ENCODE data around the gene B3GLCT.

B3GLCT gene

DNA sequence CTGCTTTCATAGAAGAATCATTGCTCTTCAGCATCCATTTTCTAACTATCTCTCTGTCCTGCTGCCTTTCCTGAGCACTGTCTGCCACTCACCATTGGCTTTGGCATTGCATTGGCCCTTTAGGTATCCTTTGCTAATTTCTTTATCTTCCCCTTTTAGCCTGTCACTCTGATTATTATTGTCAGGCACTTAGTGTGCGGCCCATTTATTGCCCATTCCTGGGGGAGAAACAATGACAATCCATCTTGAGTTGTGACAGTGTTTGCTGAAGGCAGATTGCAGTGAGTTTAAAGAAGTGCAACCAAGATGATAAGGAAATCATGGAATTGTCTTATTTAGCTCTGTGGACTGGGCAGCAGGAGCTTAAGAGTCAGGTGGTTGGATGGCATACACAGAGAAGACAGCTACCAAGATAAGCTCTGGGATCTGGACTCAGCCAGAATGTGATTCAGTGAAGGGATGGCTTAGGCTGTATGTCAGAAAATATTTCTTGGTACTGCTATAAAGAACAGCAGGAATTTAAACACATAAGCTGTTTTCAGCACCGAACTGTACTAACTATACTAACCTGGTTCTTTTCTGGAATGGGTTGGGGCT is 25.3 kb downstream of the B3GLCT start:
- DNase-seq, result no peak

DNA sequence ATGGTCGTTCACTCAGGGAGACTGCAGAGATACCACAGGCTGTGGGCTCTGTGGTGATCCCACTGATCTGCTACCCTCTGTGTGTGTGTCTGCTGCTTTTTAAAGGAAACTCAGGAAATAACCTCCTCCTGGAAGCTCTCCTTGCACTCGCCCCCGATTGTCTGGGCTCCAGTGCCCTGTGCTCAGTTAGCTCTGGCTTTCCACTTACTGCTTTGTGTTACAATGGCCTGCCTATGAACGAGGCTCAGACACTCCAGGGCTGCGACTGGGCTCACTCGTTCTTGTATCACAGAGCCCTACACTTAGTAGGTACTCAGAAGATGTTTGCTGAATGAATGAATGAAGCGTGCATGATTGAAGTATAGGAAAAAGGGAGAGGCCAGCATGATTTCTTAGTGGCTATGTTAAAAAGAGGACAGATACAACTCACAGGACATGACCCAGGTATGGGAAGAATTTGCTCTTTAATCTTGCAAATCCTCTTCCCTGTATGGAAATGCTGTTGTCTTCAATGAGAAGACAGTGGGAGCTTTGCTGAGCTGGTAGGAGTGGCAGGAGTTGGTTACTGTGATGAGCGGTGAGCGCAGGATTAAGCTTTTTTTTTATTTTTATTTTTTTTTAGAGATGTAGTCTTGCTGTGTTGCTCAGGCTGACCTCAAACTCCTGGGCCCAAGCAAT is 26.4 kb downstream of the B3GLCT start:
- DNase-seq, result no peak

DNA sequence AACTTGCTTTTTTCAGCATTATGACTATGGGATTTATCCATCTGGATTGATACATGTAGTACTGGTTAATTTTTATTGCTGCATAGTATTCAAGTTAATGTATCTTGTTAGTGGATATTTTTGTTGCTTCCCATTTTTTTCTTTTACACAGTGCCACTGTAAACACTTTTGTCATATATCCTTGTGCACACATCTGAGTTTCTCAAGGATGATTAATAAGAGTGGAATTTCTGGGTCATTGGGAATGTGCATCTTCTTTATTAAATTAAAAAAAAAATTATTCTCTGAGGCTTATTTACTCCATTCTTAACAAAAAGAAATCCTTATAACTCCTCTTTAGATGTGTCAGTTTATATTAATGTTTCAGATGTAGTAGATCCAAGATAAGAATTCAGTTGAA is 27.3 kb downstream of the B3GLCT start:
- no peak for DNase-seq

GRCh38 chr13:31227870-31228269 is 28.1 kb downstream of the B3GLCT start:
- no peak for DNase-seq

DNA sequence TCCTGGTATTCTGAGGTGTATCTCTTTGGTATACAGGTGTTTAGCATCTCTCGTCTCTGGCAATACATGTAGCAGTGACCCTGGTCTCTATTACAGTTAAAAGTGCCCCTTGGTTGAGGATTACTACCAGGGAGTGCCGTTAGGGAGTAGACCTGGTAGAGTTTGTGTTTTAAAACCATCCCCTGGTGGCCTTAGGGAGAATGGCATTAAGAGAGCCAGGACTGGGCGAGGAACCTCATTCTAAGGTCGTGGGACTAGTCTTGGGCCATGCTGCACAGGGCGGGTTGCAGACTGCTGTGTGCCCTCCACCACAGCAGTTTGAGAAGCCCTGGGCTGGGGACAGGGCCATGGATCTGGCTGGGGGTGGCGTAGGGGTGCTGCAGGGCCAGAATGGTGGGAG is 35.0 kb downstream of the B3GLCT start:
- DNase-seq, result no peak

DNA sequence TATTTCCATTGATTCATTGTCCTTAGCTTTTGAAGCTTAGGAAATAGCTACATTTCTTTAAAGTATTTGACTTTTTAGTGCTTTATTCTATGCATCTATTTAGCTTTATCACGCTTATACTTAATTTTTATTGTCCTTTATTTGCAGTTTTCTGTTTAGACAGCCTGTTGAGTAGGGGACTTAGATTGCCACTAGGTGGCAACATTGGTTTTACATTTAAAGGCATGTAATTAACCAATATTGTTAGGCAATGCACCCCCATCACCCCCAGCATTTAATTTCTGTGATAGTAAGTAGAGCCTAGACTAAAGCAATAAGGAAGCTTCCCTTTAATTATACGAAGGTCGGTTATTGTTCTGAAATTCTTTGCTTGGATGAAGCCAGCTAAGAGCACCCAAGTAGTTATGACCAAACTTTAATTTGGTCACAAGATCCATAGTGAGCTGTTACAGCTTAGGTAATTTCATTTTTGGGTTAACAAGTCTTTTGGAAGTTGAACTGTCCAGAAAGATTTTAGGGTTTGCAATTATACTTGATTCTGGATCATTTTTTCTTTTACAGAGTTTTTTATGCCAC is 36.5 kb downstream of the B3GLCT start:
- DNase-seq, result no peak

- no peak for DNase-seq
Measured at GRCh38 chr13:31240921-31241320, 41.1 kb downstream of the B3GLCT start.

DNA sequence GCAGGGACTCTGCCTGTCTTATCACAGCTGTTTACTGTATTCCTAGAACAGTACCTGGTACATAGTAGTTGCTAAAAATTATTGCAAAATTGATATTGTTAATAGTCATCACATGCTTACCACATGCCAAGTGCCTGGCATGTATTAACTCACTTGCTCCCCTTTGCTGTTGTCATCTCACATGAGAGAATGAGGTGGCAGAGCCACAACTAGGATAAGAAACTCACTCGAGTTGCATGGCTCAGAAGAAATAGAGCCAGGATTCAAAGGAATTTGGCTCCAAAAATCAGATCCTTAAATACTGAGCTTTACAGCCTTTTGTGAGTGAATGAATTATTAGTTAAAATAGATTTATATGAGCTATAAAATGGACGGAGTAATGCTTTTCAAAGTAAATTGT is 42.6 kb downstream of the B3GLCT start:
- no peak for DNase-seq

DNA sequence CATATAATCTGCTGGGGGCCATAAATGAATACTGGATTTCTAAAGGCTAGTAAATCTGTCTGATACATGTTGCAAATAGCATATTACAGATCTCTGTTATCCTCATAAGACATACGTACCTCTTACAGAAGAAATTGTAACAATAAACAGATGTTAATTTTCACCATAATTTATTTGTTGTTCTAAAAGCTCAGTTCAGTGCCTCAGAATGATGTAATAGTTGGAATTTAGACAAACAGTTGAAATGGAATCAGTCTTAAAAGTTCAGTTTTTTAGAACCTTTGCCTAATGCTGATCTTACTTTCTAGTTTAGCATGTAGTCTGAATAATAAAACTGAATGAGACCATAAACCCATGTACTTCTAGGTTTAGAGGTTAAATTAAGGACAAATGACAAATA is 43.1 kb downstream of the B3GLCT start:
- DNase-seq, result no peak

DNA sequence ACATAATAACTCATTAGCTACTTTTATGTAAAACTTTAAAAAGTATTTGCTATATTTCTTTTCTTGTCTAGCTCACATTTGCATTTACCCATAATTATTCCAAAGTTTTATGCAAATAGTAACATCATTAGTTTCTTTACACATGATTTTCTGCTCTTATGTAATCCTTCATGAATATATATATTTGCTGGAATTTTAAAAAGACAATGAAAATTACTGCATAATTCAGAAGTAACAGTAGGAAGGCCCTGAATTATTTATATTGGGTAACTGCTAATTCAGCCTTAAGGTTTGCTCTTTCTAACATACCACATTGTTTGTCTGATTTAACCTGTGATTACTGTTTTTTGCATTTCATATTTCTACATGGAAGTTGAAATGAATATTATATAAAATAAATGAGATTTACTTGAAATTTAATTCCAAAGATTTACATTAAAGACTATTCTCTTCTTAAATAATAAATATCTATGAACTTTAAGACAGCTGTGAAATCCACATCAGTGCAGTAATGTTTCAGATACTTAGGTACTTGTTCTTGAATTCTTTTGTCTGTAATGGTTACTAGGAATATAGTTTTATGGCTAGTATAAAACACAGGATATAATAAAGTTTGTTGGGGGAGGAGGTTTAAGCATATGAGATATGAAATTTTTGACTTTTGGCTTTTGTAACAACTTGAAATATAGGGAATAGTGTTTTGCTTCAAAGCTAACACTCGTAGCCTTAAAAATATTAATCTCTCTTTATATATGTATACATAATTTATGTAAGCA is 46.0 kb downstream of the B3GLCT start:
- DNase-seq, result no peak

- no peak for DNase-seq
Measured at GRCh38 chr13:31246918-31247317, 47.1 kb downstream of the B3GLCT start.

- DNase-seq, result no peak
Measured at GRCh38 chr13:31248361-31248760, 48.6 kb downstream of the B3GLCT start.

GRCh38 chr13:31248965-31249539 is 49.3 kb downstream of the B3GLCT start:
- no peak for DNase-seq

DNA sequence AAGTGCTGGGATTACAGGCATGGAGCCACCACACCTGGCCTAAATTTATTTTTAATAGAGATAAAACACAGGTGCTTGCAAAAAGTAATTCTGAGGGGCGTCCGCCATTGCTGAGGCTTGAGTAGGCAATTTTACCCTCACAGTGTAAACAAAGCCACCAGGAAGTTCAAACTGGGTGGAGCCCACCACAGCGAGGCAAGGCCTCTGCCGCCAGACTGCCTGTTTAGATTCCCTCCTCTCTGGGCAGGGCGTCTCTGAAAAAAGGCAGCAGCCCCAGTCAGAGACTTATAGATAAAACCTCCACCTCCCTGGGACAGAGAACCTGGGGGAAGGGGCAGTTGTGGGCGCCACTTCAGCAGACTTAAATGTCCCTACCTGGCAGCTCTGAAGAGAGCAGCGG is 50.7 kb downstream of the B3GLCT start:
- no peak for DNase-seq

GRCh38 chr13:31261241-31261640 is 61.5 kb downstream of the B3GLCT start:
- DNase-seq, result no peak

DNA sequence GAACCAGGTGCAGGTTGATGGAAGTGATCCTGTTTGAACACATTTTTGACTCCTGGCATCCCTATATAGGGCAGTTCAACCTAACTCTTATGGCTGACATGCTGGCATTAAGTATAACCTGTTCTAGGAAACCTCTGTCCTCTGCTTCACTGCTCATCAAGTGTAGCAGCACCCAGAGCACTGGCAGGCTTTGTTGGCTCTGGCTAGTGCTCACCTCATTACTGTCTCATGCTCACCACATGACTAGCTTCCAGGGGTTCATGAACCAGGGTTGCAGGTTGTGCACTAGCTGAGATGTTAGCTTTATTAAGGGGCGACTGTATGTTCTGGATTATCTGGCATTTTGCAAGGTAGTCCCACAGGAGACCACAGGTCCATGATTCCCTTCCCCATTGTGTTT is 63.6 kb downstream of the B3GLCT start:
- no peak for DNase-seq

DNA sequence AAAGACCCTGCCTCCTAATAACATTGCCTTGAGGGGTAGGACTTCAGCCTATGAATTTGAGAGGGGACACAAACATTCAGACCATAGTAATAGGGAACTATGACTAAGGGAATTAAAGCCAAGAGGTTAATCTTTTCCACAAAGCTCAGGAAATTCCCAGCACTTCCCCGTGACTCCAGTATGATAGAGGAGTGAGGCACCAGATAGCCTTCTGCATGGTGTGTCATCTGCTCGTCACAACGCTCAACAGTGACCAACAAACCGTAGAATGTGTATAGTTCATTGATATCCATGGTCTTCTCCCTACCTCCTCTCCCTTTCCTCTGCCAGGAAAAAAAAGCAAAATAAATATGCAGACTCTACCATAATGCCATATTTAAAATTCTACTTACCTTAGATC is 64.4 kb downstream of the B3GLCT start:
- no peak for DNase-seq

DNA sequence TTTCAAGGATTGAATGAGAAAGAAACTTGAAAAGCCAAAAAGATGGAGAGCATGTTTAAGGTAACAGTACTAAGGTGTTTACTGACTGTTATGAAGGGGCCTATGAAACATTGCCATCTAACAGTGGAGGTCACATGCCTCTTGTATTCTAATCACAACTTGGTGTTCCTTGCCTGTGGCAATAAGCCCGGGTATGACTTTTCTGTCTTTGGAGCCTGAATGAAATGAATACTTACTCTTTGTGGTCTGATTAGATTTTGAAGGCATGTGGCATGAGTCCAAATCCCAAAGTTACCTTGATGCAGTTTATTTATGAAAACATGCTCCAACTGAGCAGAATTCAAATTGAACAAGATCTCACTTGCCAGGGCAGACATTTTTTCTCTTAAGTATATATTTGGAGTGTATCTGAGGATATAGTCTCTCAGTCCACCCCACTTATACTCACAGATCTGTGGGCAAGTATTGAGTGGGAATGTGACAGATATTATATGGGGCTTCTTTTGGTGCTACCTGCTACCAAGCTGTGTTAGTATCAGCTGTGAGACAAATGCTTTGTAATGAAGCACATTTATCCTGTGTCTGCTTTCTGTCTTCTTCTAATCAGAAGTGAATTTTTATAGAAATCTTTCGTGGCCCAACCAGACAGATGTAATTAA is 67.5 kb downstream of the B3GLCT start:
- no peak for DNase-seq

DNA sequence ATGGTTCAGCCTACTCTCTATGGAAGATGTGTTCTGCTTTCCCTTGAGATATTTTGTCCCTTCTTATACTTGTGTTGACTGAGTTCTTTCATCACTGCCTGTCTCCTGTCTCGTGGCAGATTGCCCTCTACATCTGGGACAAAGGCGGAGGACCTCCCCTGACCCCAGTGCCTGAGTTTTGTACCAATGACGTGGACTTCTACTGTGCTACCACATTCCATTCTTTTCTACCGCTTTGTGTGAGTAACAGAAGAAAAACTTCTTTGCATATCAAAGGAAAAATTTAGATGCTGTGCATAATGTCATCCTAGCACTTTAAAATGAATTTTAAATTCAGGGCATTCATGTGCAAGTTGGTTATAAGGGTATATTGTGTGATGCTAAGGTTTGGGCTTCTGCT is 74.6 kb downstream of the B3GLCT start:
- DNase-seq, result no peak

GRCh38 chr13:31276421-31276820 is 76.6 kb downstream of the B3GLCT start:
- DNase-seq, result no peak

- no peak for DNase-seq
Measured at GRCh38 chr13:31278869-31279268, 79.1 kb downstream of the B3GLCT start.

DNA sequence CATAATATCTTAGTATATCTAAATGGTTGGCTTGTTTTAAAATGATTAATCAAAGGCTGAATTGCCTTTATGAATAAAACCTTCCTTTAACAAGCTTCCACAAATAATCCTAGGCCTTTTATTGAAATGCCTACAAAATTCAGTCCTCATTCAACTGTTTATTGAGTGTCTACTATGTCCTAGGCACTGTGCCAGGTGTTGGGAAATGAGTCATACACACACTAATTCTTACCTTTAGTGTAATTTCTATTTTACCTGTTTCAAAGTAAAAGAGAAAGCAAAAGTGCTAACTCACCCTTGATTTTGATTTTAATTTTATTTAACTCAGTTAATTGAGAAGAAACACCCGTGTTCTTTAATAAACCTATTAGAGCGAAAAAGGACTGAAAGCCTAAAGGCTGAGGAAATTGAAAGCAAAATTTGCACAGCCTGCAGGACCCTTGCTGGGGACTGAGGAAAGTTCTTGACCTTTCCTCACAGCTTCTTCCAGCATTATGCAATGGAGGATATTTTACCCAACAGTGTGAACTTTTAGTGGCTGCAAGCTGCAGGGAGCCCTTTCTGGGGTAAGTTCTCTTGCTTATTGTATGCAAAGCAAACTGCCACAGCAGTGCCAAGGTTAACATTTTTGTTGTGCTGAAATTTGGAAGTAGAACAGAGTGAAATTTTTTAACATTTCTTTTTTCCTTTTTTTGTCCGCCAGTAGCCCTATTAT is 83.1 kb downstream of the B3GLCT start:
- DNase-seq, result no peak
